H9 (cell line): ENCODE results near the gene PTX3. TPM values are rescaled to one million over a fixed set of nuclear protein-coding genes. Genes with fewer than 3 reads are reported as not detected.

Experiments used
- DNase-seq: peaks from one replicate; pipeline ENCODE4 v3.0.0-alpha.2; 2017
- H2AFZ ChIP-seq: one replicate; pipeline ENCODE4 v1.6.1; 2013; ENCODE audit warnings: mild to moderate bottlenecking, low read length, control low read depth, moderate library complexity
- H2AK5ac ChIP-seq: 2 replicates; pipeline ENCODE4 v1.6.1; 2013; ENCODE audit warnings: low read length, control low read depth, mixed read lengths; ENCODE audit not compliant: insufficient read length
- H2BK120ac ChIP-seq: one replicate; pipeline ENCODE4 v1.6.1; 2013; ENCODE audit warnings: low read depth, mild to moderate bottlenecking, low read length, control low read depth, inconsistent platforms; ENCODE audit not compliant: poor library complexity, severe bottlenecking
- H2BK12ac ChIP-seq: 2 replicates; pipeline ENCODE4 v1.6.1; 2013; ENCODE audit warnings: low read length, control low read depth, mixed read lengths, low read depth; ENCODE audit not compliant: insufficient read length
- H2BK15ac ChIP-seq: 2 replicates; pipeline ENCODE4 v1.6.1; 2013; ENCODE audit warnings: low read depth, low read length, control low read depth
- H2BK20ac ChIP-seq: one replicate; pipeline ENCODE4 v1.6.1; 2013; ENCODE audit warnings: low read depth, mild to moderate bottlenecking, low read length, control low read depth, inconsistent platforms; ENCODE audit not compliant: poor library complexity, severe bottlenecking
- H2BK5ac ChIP-seq: 2 replicates; pipeline ENCODE4 v1.6.1; 2013; ENCODE audit warnings: low read length, control low read depth, mixed read lengths; ENCODE audit not compliant: insufficient read length
- H3K14ac ChIP-seq: 2 replicates; pipeline ENCODE4 v1.6.1; 2013; ENCODE audit warnings: low read length, control low read depth; ENCODE audit not compliant: insufficient read depth
- H3K18ac ChIP-seq: 2 replicates; pipeline ENCODE4 v1.6.1; 2013; ENCODE audit warnings: low read depth, mild to moderate bottlenecking, mixed read lengths, low read length, control low read depth; ENCODE audit not compliant: insufficient read length
- H3K23ac ChIP-seq: 2 replicates; pipeline ENCODE4 v1.6.1; 2013; ENCODE audit warnings: low read length, control low read depth, mixed read lengths, low read depth; ENCODE audit not compliant: insufficient read length
- H3K23me2 ChIP-seq: 2 replicates; pipeline ENCODE4 v1.6.1; 2013; ENCODE audit warnings: low read depth, mild to moderate bottlenecking, mixed read lengths, low read length, control low read depth; ENCODE audit not compliant: insufficient read length, poor library complexity, severe bottlenecking
- H3K27ac ChIP-seq: 2 replicates; pipeline ENCODE4 v1.5.1; 2013; ENCODE audit warnings: low read length, control low read depth, mixed read lengths, low read depth; ENCODE audit not compliant: insufficient read length
- H3K27me3 ChIP-seq: 2 replicates; pipeline ENCODE4 v1.6.1; 2013; ENCODE audit warnings: low read length, control low read depth, inconsistent platforms; ENCODE audit not compliant: insufficient read depth
- H3K4ac ChIP-seq: 2 replicates; pipeline ENCODE4 v1.6.1; 2013; ENCODE audit warnings: low read depth, mild to moderate bottlenecking, control low read depth, inconsistent platforms, low read length, moderate library complexity
- H3K4me1 ChIP-seq: 2 replicates; pipeline ENCODE4 v1.6.1; 2013; ENCODE audit warnings: low read length, control low read depth, inconsistent platforms; ENCODE audit not compliant: insufficient read depth
- H3K4me2 ChIP-seq: 2 replicates; pipeline ENCODE4 v1.6.1; 2013; ENCODE audit warnings: low read length, control low read depth, mixed read lengths; ENCODE audit not compliant: insufficient read length, insufficient read depth
- H3K56ac ChIP-seq: 2 replicates; pipeline ENCODE4 v1.6.1; 2013; ENCODE audit warnings: low read depth, mild to moderate bottlenecking, mixed read lengths, low read length, control low read depth; ENCODE audit not compliant: insufficient read length
- H3K79me1 ChIP-seq: 2 replicates; pipeline ENCODE4 v1.6.1; 2013; ENCODE audit warnings: low read depth, mild to moderate bottlenecking, moderate library complexity, low read length, control low read depth, inconsistent platforms; ENCODE audit not compliant: insufficient read depth, poor library complexity, severe bottlenecking
- H3K79me2 ChIP-seq: 2 replicates; pipeline ENCODE4 v1.6.1; 2013; ENCODE audit warnings: low read length, control low read depth, inconsistent platforms; ENCODE audit not compliant: insufficient read depth
- H3K9ac ChIP-seq: 2 replicates; pipeline ENCODE4 v1.6.1; 2013; ENCODE audit warnings: low read length, control low read depth, mixed read lengths; ENCODE audit not compliant: insufficient read length; ENCODE audit errors: extremely low read depth
- H3K9me3 ChIP-seq: one replicate; pipeline ENCODE4 v1.6.1; 2013; ENCODE audit warnings: low read depth, low read length, inconsistent platforms; ENCODE audit not compliant: control insufficient read depth
- H3T11ph ChIP-seq: one replicate; pipeline ENCODE4 v1.6.1; 2013; ENCODE audit warnings: mild to moderate bottlenecking, low read length, control low read depth, inconsistent platforms
- H4K20me1 ChIP-seq: one replicate; pipeline ENCODE4 v1.6.1; 2013; ENCODE audit not compliant: control insufficient read depth, insufficient read length, insufficient read depth
- H4K5ac ChIP-seq: 2 replicates; pipeline ENCODE4 v1.6.1; 2013; ENCODE audit warnings: low read depth, mild to moderate bottlenecking, mixed read lengths, low read length, control low read depth; ENCODE audit not compliant: insufficient read length
- H4K8ac ChIP-seq: replicated peaks from 2 replicates; pipeline ENCODE4 v1.6.1; 2013; ENCODE audit warnings: low read length, control low read depth, mixed read lengths, low read depth; ENCODE audit not compliant: insufficient read length
- H4K91ac ChIP-seq: 2 replicates; pipeline ENCODE4 v1.6.1; 2013; ENCODE audit warnings: low read depth, mild to moderate bottlenecking, moderate library complexity, mixed read lengths, low read length, control low read depth; ENCODE audit not compliant: insufficient read length
- H3K27ac Mint-ChIP-seq, 3 experiments: 2 replicates in 2 of 3; 3 replicates in 1 of 3; pipeline ENCODE4 v1.8.0; 2020 to 2021; ENCODE audit warnings: mixed read lengths in 3 of 3, mild to moderate bottlenecking in 1 of 3, moderate library complexity in 1 of 3
- H3K27me3 Mint-ChIP-seq: 2 replicates; pipeline ENCODE4 v1.8.0; 2021; ENCODE audit warnings: low read depth, mild to moderate bottlenecking, moderate library complexity, mixed read lengths
- H3K36me3 Mint-ChIP-seq, 3 experiments: 2 replicates in 2 of 3; 3 replicates in 1 of 3; pipeline ENCODE4 v1.8.0; 2020 to 2021; ENCODE audit warnings: low read depth in 3 of 3, mixed read lengths in 3 of 3; ENCODE audit not compliant: insufficient read depth in 1 of 3
- H3K4me1 Mint-ChIP-seq, 2 experiments: 2 replicates each; pipeline ENCODE4 v1.8.0; 2020; ENCODE audit warnings: mixed read lengths in 2 of 2
- H3K4me3 Mint-ChIP-seq, 2 experiments: 2 replicates in 1 of 2; 3 replicates in 1 of 2; pipeline ENCODE4 v1.8.0; 2020 to 2021; ENCODE audit warnings: mild to moderate bottlenecking in 2 of 2, mixed read lengths in 2 of 2, moderate library complexity in 1 of 2
- H3K9me3 Mint-ChIP-seq, 2 experiments: 2 replicates in 1 of 2; 3 replicates in 1 of 2; pipeline ENCODE4 v1.8.0; 2020; ENCODE audit warnings: mild to moderate bottlenecking in 2 of 2, mixed read lengths in 2 of 2, moderate library complexity in 1 of 2
- WGBS: extraction: QIAGEN DNeasy Blood & Tissue Kit; methylation state at CpG from one replicate; pipeline ENCODE4 v1.1.7; 2013; ENCODE audit warnings: missing lambda C conversion rate, low lambda C conversion rate, mixed read lengths; ENCODE audit not compliant: insufficient read length; ENCODE audit errors: extremely low coverage; 5-methylcytosine and 5-hydroxymethylcytosine counted together
- total RNA-seq: library from RNA; stranded (reverse); gene quantifications from 2 replicates; pipeline ENCODE4 v1.2.1, GENCODE V29; 2021
- TF ChIP-seq, protein P1 (sequence below): fragments of 200-600 bp; sonication (generic); conservative IDR thresholded peaks from 3 replicates; pipeline ENCODE4 v1.8.0; 2021; ENCODE audit warnings: antibody characterized with exemption, mild to moderate bottlenecking

Gene PTX3
- total RNA-seq, 1 experiment from 2014 or later: 0.11 TPM

- Histone ChIP-seq H3K79me2 (no peaks in the 10 kb centered on the region), H4K8ac (no peak overlapping the region), H3K27ac (no peak overlapping the region), H3T11ph (no peak overlapping the region), H2AFZ (no peak overlapping the region), H3K23me2 (no peaks in the 10 kb centered on the region), H2AK5ac (no peak overlapping the region), H2BK5ac (no peak overlapping the region), H3K4me1 (peaks cover 5% of the 10 kb centered on the region), H3K56ac (no peak overlapping the region), H2BK15ac (no peak overlapping the region), H4K91ac (no peak overlapping the region), H3K9me3 (no peaks in the 10 kb centered on the region), H3K79me1 (no peaks in the 10 kb centered on the region), H4K20me1 (no peaks in the 10 kb centered on the region), H3K4ac (no peak overlapping the region), H2BK120ac (no peak overlapping the region), H3K23ac (no peak overlapping the region), H3K9ac (no peak overlapping the region), H2BK12ac (no peak overlapping the region), H2BK20ac (no peak overlapping the region), H4K5ac (no peak overlapping the region), H3K4me2 (no peak overlapping the region), H3K27me3 (no peaks in the 10 kb centered on the region), H3K14ac (no peak overlapping the region), H3K18ac (no peak overlapping the region)
- Mint-ChIP-seq H3K4me1 (0 out of 4 replicates have a peak, but pooled peaks cover 0 to 2% of the 10 kb centered on the region in 2 experiments), H3K36me3 (peaks cover 11 to 19% (median 15%) of the 10 kb centered on the region in 3 experiments), H3K9me3 (peaks cover 10 to 14% of the 10 kb centered on the region in 2 experiments), H3K4me3 (no peak overlapping the region), H3K27ac (no peak overlapping the region), H3K27me3 (no peaks in the 10 kb centered on the region)
- no peak for DNase-seq
- TF ChIP-seq, protein P1, sequence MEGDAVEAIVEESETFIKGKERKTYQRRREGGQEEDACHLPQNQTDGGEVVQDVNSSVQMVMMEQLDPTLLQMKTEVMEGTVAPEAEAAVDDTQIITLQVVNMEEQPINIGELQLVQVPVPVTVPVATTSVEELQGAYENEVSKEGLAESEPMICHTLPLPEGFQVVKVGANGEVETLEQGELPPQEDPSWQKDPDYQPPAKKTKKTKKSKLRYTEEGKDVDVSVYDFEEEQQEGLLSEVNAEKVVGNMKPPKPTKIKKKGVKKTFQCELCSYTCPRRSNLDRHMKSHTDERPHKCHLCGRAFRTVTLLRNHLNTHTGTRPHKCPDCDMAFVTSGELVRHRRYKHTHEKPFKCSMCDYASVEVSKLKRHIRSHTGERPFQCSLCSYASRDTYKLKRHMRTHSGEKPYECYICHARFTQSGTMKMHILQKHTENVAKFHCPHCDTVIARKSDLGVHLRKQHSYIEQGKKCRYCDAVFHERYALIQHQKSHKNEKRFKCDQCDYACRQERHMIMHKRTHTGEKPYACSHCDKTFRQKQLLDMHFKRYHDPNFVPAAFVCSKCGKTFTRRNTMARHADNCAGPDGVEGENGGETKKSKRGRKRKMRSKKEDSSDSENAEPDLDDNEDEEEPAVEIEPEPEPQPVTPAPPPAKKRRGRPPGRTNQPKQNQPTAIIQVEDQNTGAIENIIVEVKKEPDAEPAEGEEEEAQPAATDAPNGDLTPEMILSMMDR: no peak
- WGBS: no CpG with 5 or more reads among the region's 3 CpGs
Measured at GRCh38 chr3:157420606-157421130, 16.0 kb upstream of the PTX3 start.
